Astrocyte of the spinal cord (primary cell): Measurements from ENCODE around the gene SIVA1.
"Not testable (repeated sequence)": the region's sequence is repeated elsewhere in the genome, so short reads cannot be mapped to it uniquely, and the experiment has no call there.

Experiments
- DNase-seq: peaks from one replicate; pipeline ENCODE4 v3.0.0; 2011; ENCODE audit warnings: low read depth, low spot score
- H3K4me3 ChIP-seq: 2 replicates; pipeline ENCODE4 v1.5.1; 2011; ENCODE audit warnings: low read depth, mild to moderate bottlenecking, low read length, moderate library complexity
- CTCF ChIP-seq: IDR thresholded peaks from 2 replicates; pipeline ENCODE4 v1.5.1; 2012; ENCODE audit warnings: low read depth, mild to moderate bottlenecking, low read length, inconsistent platforms
- in situ Hi-C: cut with HindIII; loops from 2 replicates; pipeline ENCODE4 v1.10.0; 2017; ENCODE audit warnings: low sequenced_read_pairs

SIVA1 gene

GRCh38 chr14:104746071-104746545 is 6.8 kb upstream of the SIVA1 start:
- no peak for DNase-seq
- no peak overlapping the region for H3K4me3 ChIP-seq
- TF ChIP-seq CTCF: no peak
- in situ Hi-C loops: no loop called here

- H3K4me3 ChIP-seq: no peak overlapping the region
- no peak for DNase-seq
- no peak for TF ChIP-seq CTCF
- in situ Hi-C loops: no loop called here
Measured at GRCh38 chr14:104746934-104747481, 5.9 kb upstream of the SIVA1 start.

GRCh38 chr14:104747876-104748275 is 5.1 kb upstream of the SIVA1 start:
- DNase-seq: no peak
- in situ Hi-C loops: no loop called here
- TF ChIP-seq CTCF: no peak
- H3K4me3 ChIP-seq: no peak overlapping the region

- in situ Hi-C loops: no loop called here
- DNase-seq: peak; percentile 26
- no peak for TF ChIP-seq CTCF
- H3K4me3 ChIP-seq: no peak overlapping the region
Measured at GRCh38 chr14:104749111-104749649, 3.8 kb upstream of the SIVA1 start.

GRCh38 chr14:104750056-104750752 is 2.7 kb upstream of the SIVA1 start:
- no peak for TF ChIP-seq CTCF
- no peak overlapping the region for H3K4me3 ChIP-seq
- DNase-seq: peak; percentile 20
- in situ Hi-C loops: no loop called here

GRCh38 chr14:104750753-104751057 is 2.2 kb upstream of the SIVA1 start:
- DNase-seq, H3K4me3 ChIP-seq, in situ Hi-C loops: not testable (repeated sequence)

- DNase-seq: no peak
- no peak for TF ChIP-seq CTCF
- in situ Hi-C loops: no loop called here
- H3K4me3 ChIP-seq: peak overlapping the region; percentile 90
Measured at GRCh38 chr14:104751539-104752422, 1.2 kb upstream of the SIVA1 start.
